Measurements from ENCODE around the gene PRIMPOL.
"Not testable (repeated sequence)": the region's sequence is repeated elsewhere in the genome, so short reads cannot be mapped to it uniquely, and the experiment has no call there.

PRIMPOL gene

DNA sequence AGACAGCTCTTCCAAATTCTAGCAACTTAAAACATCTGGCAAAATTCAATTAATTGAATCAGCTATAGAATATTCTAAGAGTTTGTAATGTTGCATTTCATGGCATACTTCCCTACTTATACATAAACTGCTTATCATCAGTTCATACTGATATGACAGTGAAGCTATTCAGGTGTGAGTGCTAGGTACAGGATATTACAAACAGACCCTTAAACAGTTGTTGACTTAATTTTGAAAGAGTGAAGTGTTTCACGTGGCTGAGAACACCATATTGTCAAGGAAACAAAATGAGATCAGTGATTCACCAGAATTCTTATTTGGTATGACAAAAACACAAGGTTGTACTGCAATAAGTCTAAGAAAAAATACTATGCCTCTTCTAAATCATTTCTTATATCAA lies 56.9 kb downstream of the PRIMPOL start:
- DNase-seq (ENCODE audit: low read depth in 2 of 2) = no peak

DNA sequence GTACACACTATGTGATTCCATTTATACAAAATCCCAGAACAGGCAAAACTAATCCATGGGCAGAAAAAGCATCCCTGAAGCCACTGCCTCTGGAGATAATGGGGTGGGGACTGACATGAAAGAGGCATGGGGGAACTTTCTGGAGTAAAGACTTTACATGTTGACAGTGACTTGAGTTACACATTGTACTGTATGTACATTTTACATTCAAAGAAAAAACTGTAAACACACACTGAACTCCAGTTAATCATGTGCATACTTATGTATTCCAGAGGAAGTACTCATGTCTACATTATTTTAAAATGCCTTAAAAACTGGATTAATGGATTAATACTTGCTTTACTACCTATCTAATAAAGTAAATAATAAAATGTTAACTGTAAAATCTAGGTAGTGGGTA lies 62.8 kb downstream of the PRIMPOL start:
- DNase-seq (ENCODE audit: low read depth in 2 of 2) = no peak

- no peak for DNase-seq (ENCODE audit: low read depth in 2 of 2)
Measured at GRCh38 chr4:184713887-184714286, 64.3 kb downstream of the PRIMPOL start.

GRCh38 chr4:184715526-184715925 lies 66.0 kb downstream of the PRIMPOL start:
- no peak for DNase-seq (ENCODE audit: low read depth in 2 of 2)

DNA sequence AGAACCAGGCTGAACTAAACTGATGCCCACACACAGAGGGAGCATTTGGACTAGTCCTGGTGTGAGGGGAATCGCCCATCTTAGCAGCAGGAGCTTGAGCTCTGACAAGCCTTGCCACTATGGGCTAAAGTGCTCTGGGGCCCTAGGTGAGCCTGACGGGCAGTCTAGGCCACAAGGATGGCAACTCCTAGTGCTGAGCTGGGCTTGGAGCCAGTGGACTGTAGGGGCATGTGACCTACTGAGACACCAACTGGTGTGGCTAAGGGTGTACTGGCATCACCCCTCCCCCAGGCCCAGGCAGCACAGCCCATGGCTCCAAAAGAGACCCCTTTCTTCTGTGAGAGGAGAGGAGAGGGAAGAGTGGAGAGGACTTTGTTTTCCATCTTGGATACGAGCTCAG lies 69.9 kb downstream of the PRIMPOL start:
- no peak for DNase-seq (ENCODE audit: low read depth in 2 of 2)

DNA sequence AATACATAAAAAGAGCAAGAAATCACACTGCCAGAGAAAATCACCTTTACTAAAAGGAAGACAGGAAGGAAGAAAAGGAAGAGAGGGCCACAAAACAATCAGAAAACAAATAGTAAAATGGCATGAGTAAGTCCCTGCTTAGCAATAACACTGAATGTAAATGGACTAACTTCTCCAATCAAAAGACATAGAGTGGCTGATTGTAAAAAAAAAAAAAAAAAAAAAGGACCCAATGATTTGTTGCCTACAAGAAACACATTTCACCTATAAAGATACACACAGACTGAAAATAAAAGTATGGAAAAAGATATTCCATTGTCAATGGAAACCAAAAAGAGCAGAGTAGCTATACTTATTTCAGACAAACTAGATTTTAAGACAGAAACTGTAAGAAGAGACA lies 71.7 kb downstream of the PRIMPOL start:
- no peak for DNase-seq (ENCODE audit: low read depth in 2 of 2)

- no peak for DNase-seq (ENCODE audit: low read depth in 2 of 2)
Measured at GRCh38 chr4:184722798-184723197, 73.3 kb downstream of the PRIMPOL start.

GRCh38 chr4:184727430-184727829 lies 77.9 kb downstream of the PRIMPOL start:
- no peak for DNase-seq (ENCODE audit: low read depth in 2 of 2)

GRCh38 chr4:184728858-184729257 lies 79.3 kb downstream of the PRIMPOL start:
- DNase-seq (ENCODE audit: low read depth in 2 of 2) = no peak

GRCh38 chr4:184729946-184730345 lies 80.4 kb downstream of the PRIMPOL start:
- no peak for DNase-seq (ENCODE audit: low read depth in 2 of 2)

DNA sequence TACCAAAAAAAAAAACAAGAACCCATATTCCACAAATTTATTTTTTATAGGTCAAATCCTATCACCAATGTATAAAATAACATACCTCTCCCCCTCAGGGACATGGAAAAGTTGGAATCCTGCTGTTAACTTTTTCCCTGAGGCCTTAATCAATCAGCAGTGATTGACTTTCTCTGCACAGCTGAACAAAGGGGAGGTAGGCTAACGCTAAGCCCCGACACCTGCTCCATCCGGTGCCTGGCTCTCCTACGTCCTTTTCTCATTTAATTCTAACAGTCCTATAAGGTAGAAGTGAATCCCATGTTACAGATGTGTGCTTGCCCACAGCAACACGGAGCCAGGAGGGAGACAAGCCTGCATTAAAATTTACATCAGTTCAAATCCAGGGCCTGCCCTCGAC lies 81.5 kb downstream of the PRIMPOL start:
- no peak for DNase-seq (ENCODE audit: low read depth in 2 of 2)

- DNase-seq (ENCODE audit: low read depth in 2 of 2) = no peak
Measured at GRCh38 chr4:184732126-184732525, 82.6 kb downstream of the PRIMPOL start.

DNA sequence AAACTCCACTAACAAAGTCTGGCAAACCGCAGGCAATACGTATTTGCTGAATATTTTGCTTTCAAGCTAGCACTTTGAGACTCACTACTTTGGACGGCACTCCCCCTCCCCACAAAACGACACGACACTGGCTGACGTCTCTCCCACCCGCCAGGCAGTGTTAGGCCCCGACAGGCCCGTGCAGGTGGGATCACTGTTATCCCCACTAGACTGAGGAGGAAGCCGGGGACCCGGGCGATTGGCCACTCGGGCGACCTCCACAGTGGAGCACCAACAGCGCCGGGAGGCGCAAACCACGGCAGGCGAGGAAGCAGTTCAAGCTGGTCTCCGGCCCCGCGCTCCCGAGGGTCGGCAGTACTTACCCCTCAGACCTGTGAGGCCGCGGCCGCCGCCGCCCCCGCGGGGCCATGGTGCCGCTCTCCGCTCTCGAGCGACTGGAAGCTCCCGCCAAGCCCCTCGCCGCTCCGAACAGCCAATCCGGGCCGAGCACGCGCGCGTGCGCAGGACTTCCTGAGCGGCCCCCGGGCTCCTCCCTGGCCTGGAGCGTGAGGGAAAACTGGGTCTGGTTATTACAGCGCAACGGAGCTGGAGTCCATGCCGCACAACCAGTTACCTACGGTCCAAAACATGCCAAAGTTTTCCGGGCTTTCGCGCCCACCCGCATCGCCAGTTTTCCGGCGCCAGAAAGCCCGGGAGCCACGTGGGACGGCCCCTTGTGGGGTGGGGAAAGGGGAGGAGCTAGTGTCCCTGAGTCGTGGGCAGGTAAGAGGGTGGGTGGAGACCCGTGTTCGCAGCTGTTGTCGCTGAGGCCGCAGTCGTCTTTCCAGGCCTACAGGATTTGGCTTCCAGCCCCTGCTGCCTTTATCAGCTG lies 84.4 kb downstream of the PRIMPOL start, which contains the start of gene CENPU:
Gene CENPU, minus strand, starts transcription at position 443 of the 871 bp plus-strand sequence. Its CDS starts 34 bp downstream, at position 409.
- peak; percentile 90 to 92 for DNase-seq (ENCODE audit: low read depth in 2 of 2)

- DNase-seq (ENCODE audit: low read depth in 2 of 2) = no peak
Measured at GRCh38 chr4:184734758-184735157, 85.2 kb downstream of the PRIMPOL start.

DNA sequence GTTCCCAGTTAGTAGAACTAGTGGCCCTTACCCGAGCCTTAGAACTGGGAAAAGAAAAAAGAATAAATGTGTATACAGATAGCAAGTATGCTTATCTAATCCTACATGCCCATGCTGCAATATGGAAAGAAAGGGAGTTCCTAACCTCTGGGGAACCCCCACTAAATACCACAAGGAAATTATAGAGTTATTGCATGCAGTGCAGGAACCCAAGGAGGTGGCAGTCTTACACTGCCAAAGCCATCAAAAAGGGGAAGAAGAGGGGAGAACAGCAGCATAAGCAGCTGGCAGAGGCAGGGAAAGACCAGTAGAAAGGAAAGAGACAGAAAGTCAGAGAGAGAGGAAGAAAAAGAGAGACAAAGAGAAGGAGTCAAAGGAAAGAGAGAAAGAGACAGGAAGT lies 90.0 kb downstream of the PRIMPOL start:
- DNase-seq (ENCODE audit: low read depth in 2 of 2) = not testable (repeated sequence)

GRCh38 chr4:184740980-184741391 lies 91.4 kb downstream of the PRIMPOL start:
- no peak for DNase-seq (ENCODE audit: low read depth in 2 of 2)

- not testable (repeated sequence) for DNase-seq (ENCODE audit: low read depth in 2 of 2)
Measured at GRCh38 chr4:184741651-184742050, 92.1 kb downstream of the PRIMPOL start.

DNA sequence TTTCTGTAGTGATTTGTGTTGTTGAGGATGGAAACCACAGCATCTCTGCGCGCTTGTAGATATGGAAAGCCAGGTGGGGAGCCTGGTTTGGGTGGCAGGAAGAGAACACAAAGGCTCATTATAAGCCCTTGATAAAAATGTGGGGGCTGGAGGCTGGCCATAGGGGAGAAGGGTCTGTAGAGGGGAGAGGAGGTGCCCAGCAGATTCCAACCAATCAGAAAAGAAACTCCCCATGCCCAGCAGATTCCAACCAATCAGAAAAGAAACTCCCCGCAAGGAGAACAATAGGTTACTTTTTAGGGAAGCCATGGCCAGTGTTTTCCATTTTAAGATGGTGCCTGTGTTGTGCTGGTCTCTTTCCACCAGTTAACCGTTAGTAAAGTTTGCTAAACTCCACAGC lies 94.1 kb downstream of the PRIMPOL start:
- no peak for DNase-seq (ENCODE audit: low read depth in 2 of 2)

DNA sequence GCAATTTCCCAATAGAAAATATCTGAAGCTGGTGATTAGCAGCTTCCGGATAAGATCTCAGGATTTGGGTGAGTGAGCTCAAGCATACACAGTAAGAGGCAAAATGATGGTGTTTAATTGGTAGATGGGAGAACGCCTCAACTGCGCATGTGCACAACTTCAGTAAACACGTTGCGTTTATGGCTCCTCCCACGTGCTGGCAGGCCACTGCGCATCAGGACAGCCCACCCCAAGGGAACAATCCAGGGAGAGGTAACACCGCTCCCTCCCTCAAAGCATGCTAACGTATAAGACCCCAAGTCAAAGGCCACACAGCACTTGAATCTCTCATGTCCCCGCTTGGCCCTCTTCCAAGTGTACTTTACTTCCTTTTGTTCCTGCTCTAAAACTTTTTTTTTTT lies 94.7 kb downstream of the PRIMPOL start:
- DNase-seq (ENCODE audit: low read depth in 2 of 2) = no peak

All from activated CD4-positive, alpha-beta T cell treated with anti-CD3 and anti-CD28 coated beads for 24 hours (primary cell).